Measurements from ENCODE around the gene RGS7.
"Not testable (repeated sequence)": the region's sequence is repeated elsewhere in the genome, so short reads cannot be mapped to it uniquely, and the experiment has no call there.

RGS7 gene

DNA sequence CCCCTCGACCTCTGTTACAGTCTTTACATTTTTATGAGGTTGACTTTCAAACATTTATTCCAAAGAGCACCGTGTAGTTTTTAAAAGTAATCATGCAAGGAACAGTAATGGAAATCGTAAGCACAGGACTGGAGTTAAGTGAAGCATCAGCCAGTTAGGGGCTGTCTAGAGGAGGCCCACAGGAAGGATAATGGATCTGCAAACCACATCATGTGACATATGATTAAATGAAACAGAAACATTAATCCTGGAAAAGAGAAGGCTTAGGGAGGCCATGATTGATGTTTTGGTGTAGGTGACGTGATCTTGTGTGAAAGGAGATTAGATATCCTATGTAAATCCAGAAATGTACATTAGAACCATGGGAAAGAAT, 25.0 kb downstream of the RGS7 start:
- in situ Hi-C loops (cut with HindIII; ENCODE audit: low sequenced_read_pairs) = no loop called here

- in situ Hi-C loops (cut with HindIII; ENCODE audit: low sequenced_read_pairs) = no loop called here
Measured at GRCh38 chr1:241331328-241332036, 25.5 kb downstream of the RGS7 start.

GRCh38 chr1:241330619-241331327, 26.2 kb downstream of the RGS7 start:
- in situ Hi-C loops (cut with HindIII; ENCODE audit: low sequenced_read_pairs) = no loop called here

- in situ Hi-C loops (cut with HindIII; ENCODE audit: low sequenced_read_pairs) = no loop called here
Measured at GRCh38 chr1:241325456-241325855, 31.5 kb downstream of the RGS7 start.

DNA sequence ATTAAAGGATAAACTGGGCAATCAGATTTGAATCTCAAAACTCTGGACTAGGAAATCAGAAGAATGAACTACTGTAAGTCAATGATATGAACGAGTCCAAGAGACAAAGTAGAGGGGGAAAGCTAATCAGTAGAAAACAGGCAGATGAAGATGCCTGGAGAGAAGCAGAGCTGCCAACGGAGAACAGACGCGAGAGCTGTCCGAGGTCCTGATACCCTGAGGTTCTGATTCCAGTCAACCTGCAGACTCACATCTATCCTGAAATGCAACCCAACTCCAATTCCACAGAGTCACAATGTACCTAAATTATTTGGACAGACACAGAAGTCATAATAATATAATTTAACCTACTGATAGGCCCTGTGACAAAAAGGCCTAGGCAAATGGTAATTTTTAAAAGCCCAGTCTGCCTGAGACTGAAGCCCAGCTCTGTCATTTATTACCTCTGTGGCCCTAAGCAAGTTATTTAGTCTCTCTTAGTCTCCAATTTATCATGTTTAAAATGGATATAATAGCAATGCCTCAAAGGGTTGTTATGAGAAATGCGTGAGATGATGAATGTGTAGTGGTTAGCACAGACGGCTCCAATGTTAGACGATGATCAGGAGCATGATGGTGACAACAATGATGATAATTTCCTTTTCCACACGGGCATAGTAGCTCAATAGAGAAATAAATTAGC, 33.4 kb downstream of the RGS7 start:
- in situ Hi-C loops (cut with HindIII; ENCODE audit: low sequenced_read_pairs) = no loop called here

DNA sequence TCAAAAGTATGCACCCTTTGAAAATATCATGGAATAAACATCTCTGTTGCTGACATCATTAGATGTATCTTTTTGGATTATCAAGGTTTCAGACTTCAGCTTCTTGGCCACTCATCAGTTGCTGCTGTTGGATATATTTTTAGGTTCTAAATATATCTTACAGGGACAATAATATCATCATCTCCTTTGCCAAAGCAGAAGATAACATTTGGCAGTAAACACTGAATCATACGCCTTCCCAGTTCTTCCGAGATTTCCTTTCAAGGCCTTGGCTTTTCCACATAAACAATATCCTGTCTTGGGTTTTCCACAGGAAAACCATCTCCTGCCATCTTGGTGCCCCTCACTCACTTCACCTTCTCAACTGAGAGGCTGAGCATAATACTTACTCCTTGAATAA, 39.3 kb downstream of the RGS7 start:
- in situ Hi-C loops (cut with HindIII; ENCODE audit: low sequenced_read_pairs) = no loop called here

GRCh38 chr1:241316372-241316771, 40.6 kb downstream of the RGS7 start:
- in situ Hi-C loops (cut with HindIII; ENCODE audit: low sequenced_read_pairs) = no loop called here

DNA sequence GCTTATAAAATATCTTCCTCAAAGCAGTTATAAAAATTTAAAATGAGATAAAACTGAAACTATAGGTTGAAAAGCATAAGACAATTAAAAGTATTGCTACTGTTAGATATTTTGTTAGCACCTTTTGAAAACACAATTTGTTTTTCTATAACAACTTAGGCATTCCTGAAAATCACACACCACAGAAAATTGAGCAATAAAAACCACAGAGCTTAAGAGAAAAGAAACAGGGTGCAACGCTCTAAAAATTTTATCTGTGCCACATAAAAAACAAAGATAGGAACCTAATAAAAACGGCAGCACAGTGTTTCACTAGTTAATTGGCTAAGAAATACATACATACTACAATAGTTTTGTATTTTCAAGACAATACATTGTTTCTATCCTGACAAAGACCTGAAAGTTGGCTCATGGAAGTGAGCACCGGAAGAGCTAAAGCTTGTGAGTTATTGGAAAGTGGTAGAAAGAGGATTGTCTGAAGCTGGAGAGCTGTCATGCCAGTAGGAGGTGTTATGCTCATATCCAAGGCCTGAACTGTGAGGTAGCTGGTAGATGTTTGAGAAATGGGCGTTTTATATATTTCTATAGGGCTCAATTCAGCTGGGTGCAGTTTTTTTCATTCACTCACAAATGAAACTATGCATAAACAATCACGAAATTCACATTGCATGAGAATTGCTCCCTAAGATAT, 45.8 kb downstream of the RGS7 start:
- in situ Hi-C loops (cut with HindIII; ENCODE audit: low sequenced_read_pairs) = no loop called here

- in situ Hi-C loops (cut with HindIII; ENCODE audit: low sequenced_read_pairs) = no loop called here
Measured at GRCh38 chr1:241310451-241310850, 46.6 kb downstream of the RGS7 start.

DNA sequence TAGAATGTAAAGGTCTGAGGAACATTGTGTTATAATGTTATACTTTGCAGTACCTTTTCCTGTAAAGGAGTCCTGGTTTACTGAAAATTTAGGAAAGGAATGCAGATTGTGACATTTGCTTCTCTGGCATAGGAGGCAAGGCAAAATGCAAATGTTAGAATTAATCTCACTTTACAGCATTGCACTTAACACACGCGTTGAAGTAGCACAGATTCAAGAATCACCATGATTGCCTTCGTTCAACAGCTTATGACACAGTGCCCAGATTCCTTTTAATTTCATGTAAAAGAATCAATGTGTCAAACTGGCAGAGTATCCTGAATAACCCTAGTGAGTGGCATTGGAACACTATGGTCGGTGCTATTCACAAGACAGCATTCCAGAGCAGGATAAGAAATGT, 47.4 kb downstream of the RGS7 start:
- in situ Hi-C loops (cut with HindIII; ENCODE audit: low sequenced_read_pairs) = no loop called here

GRCh38 chr1:241308471-241308870, 48.5 kb downstream of the RGS7 start:
- in situ Hi-C loops (cut with HindIII; ENCODE audit: low sequenced_read_pairs) = no loop called here

DNA sequence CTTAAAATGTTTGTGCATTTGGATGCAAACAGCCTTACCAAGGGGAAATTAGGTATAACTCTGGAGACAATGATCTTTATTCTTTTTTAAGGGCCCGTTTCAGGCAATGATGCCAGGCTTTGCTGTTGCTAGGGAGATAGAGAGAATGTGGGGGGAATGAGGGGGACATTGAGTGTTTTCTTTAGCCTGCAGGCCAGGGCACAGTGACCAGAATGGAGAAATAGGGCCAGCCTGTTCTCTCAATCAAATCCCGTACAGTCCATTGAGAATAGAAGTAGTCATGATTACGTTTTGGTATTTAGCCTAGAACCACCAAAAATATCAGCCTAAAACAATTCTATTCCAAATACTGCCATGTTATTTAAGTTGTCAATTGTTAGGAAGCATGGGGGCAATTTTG, 49.0 kb downstream of the RGS7 start:
- in situ Hi-C loops (cut with HindIII; ENCODE audit: low sequenced_read_pairs) = no loop called here

DNA sequence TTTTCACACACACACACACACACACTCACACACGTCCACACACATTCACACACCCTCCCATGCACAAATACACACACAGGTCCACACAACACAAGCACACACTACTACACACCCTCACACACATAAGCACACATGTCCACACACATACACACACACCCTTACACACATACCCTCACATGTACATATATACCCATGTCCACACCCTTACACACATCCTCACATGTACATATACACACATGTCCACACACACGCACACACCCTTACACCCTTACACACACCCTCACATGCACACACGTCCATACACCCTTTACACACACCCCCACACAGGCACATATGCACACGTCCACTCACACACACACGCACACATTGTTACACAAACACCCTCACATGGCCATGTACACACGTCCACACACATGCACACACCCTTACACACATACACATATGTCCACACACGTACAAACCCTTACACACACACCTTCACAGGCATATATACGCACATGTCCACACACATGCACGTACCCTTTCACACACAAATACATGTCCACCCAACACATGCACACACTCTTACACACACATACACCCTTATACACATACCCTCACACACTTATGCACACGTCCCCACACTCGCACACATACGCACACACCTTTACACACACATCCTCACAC, 50.7 kb downstream of the RGS7 start:
- in situ Hi-C loops (cut with HindIII; ENCODE audit: low sequenced_read_pairs) = no loop called here

DNA sequence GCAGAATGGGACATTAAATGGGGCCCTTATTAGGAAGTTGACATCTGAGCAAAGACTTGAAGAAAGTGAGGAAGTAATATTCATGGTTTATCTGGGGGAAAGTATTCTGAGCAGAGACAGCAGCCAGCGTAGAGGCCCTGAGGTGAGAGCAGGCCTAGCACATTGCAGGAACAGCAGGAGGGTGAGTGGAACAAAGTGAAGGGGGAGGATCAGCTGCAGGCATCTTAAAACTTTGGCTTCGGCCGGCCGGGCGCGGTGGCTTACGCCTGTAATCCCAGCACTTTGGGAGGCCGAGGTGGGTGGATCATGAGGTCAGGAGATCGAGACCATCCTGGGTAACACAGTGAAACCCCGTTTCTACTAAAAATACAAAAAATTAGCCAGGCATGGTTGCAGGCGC, 55.0 kb downstream of the RGS7 start:
- in situ Hi-C loops (cut with HindIII; ENCODE audit: low sequenced_read_pairs) = not testable (repeated sequence)

DNA sequence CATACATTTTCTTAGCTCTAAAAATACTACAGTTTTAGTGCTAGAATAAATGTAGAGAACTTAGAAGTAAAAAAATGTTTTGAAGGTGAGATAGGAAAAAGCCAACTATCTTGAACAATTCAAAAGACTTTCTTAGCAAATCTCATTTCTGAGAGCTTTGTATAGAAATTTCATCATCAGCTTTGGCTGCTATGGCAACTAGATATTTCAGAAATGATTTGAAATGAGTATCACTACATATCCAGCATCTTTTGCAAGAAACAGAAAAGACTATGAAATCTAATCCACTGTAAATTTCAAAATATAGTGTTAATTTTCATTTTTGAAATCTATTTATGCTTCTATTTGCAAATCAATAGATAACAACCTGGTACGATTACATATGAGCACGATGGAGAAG, 57.7 kb downstream of the RGS7 start:
- in situ Hi-C loops (cut with HindIII; ENCODE audit: low sequenced_read_pairs) = no loop called here

DNA sequence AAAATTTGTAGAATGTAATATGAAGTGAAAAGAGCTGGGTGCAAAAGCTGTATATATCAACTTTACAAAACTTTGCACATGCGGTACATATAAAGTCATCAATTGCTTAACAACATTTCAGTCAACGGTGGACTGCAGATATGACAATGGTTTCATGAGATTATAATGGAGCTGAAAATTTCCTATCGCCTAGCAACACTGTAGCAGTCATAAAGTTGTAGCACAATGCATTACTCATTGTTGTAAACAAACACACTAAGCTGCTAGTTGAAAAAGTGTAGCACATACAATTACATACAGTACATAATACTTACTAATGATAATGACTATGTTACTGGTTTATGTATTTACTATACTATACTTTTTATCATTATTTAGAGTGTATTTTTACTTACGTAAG, 64.0 kb downstream of the RGS7 start:
- in situ Hi-C loops (cut with HindIII; ENCODE audit: low sequenced_read_pairs) = no loop called here

GRCh38 chr1:241291548-241291947, 65.5 kb downstream of the RGS7 start:
- in situ Hi-C loops (cut with HindIII; ENCODE audit: low sequenced_read_pairs) = not testable (repeated sequence)

- in situ Hi-C loops (cut with HindIII; ENCODE audit: low sequenced_read_pairs) = no loop called here
Measured at GRCh38 chr1:241286486-241286885, 70.5 kb downstream of the RGS7 start.

GRCh38 chr1:241276391-241276790, 80.6 kb downstream of the RGS7 start:
- in situ Hi-C loops (cut with HindIII; ENCODE audit: low sequenced_read_pairs) = no loop called here

- in situ Hi-C loops (cut with HindIII; ENCODE audit: low sequenced_read_pairs) = no loop called here
Measured at GRCh38 chr1:241275981-241276380, 81.0 kb downstream of the RGS7 start.

DNA sequence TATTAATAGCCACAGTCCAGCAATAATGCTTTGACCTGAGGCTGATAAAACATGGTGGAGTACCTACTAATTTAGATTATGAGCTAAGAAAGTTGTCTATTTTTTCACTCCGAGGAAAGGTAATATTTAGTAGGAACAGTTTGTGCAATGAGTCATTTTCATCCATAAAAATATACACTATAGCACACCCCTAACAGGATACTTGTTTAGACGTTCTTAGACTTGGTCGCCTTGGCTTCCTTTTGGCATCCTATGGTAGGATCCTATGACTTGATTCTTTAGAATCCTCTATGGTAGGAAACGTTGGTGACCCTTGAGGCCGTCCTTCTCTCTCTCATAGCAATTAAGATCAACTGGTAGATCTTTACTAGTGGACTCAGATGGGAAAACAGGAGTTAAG, 81.8 kb downstream of the RGS7 start:
- in situ Hi-C loops (cut with HindIII; ENCODE audit: low sequenced_read_pairs) = no loop called here

All from DLD1 (cell line).